Measurements from ENCODE around the gene HTATIP2. TPM values are rescaled to one million over a fixed set of nuclear protein-coding genes. Genes with fewer than 3 reads are reported as not detected.
A peak's percentile ranks its signal among the peaks of the same experiment; 100 is the strongest.

The HTATIP2 gene
- total and polyA plus RNA-seq, 9 of the 15 experiments (the other 6 are each of a cell fraction or from before 2014, with no cell fraction given) = 48.3 to 90.9 (median 64.4) TPM

DNA sequence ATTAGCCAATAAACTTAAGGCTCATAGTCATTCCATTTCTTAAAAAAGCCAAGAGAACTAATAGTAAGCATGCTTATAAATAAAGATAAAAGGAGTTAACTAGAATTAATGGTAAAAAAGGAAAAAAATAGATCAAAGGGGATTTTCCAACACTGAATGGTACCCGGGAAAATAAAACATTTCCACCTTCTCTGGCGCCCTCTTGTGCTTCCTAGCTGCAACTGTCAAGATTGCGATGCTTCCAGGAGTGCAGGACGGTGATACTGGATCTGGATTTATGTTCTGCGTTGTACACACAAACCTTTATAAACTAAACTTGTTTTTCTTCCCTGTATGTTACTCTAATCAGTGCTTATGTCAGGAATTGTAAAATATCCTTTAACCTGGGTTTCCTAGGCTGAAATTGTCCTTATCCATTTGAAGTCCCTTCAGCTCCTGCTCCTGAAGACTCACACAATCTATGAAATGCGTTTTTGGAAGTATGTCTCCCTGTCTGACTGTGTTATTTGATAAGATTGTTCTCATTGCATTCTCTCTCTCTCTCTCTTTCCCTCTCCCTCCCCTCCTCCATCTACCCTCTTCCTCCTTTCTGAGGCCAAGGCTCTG is 9.6 kb upstream of the HTATIP2 start (continued):
- TF ChIP-seq, protein P1, sequence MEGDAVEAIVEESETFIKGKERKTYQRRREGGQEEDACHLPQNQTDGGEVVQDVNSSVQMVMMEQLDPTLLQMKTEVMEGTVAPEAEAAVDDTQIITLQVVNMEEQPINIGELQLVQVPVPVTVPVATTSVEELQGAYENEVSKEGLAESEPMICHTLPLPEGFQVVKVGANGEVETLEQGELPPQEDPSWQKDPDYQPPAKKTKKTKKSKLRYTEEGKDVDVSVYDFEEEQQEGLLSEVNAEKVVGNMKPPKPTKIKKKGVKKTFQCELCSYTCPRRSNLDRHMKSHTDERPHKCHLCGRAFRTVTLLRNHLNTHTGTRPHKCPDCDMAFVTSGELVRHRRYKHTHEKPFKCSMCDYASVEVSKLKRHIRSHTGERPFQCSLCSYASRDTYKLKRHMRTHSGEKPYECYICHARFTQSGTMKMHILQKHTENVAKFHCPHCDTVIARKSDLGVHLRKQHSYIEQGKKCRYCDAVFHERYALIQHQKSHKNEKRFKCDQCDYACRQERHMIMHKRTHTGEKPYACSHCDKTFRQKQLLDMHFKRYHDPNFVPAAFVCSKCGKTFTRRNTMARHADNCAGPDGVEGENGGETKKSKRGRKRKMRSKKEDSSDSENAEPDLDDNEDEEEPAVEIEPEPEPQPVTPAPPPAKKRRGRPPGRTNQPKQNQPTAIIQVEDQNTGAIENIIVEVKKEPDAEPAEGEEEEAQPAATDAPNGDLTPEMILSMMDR (IDR thresholded peaks at IDR 0.05 in 2 of 3, conservative IDR thresholded peaks at IDR 0.05 in 1 of 3; ENCODE audit: insufficient read depth in 2 of 3, low read depth in 1 of 3, low read length in 3 of 3) = peak; percentile 80 to 82 (median 81)
- TF ChIP-seq, protein P2, sequence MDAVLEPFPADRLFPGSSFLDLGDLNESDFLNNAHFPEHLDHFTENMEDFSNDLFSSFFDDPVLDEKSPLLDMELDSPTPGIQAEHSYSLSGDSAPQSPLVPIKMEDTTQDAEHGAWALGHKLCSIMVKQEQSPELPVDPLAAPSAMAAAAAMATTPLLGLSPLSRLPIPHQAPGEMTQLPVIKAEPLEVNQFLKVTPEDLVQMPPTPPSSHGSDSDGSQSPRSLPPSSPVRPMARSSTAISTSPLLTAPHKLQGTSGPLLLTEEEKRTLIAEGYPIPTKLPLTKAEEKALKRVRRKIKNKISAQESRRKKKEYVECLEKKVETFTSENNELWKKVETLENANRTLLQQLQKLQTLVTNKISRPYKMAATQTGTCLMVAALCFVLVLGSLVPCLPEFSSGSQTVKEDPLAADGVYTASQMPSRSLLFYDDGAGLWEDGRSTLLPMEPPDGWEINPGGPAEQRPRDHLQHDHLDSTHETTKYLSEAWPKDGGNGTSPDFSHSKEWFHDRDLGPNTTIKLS (IDR thresholded peaks at IDR 0.05; ENCODE audit: borderline replicate concordance, low read depth) = no peak
- TF ChIP-seq SMC3 (conservative IDR thresholded peaks at IDR 0.05; ENCODE audit: insufficient read depth, low read depth, low read length) = peak; percentile 51; the same call in 1 of the 2 replicates
- peak; percentile 46 to 74 for TF ChIP-seq RAD21 (CRISPR knock-in tag; conservative IDR thresholded peaks at IDR 0.05 in 1 of 2, IDR thresholded peaks at IDR 0.05 in 1 of 2)
- TF ChIP-seq NCOA1 (IDR thresholded peaks at IDR 0.05; ENCODE audit: low read depth) = no peak
- TF ChIP-seq, protein P3, sequence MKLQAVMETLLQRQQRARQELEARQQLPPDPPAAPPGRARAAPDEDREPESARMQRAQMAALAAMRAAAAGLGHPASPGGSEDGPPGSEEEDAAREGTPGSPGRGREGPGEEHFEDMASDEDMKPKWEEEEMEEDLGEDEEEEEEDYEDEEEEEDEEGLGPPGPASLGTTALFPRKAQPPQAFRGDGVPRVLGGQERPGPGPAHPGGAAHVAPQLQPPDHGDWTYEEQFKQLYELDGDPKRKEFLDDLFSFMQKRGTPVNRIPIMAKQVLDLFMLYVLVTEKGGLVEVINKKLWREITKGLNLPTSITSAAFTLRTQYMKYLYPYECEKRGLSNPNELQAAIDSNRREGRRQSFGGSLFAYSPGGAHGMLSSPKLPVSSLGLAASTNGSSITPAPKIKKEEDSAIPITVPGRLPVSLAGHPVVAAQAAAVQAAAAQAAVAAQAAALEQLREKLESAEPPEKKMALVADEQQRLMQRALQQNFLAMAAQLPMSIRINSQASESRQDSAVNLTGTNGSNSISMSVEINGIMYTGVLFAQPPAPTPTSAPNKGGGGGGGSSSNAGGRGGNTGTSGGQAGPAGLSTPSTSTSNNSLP (IDR thresholded peaks at IDR 0.05; ENCODE audit: borderline replicate concordance, low read depth, low read length) = no peak
- no peak for TF ChIP-seq LARP7 (IDR thresholded peaks at IDR 0.05)
- no peak for TF ChIP-seq CSDE1 (IDR thresholded peaks at IDR 0.05)
- no peak for TF ChIP-seq PTTG1 (tag; IDR thresholded peaks at IDR 0.05; ENCODE audit: low read depth)
- TF ChIP-seq SIRT6 (IDR thresholded peaks at IDR 0.05; ENCODE audit: low read depth, low read length) = no peak
- no peak for TF ChIP-seq ZNF253 (CRISPR knock-in tag; conservative IDR thresholded peaks at IDR 0.05)
- TF ChIP-seq, protein P4, sequence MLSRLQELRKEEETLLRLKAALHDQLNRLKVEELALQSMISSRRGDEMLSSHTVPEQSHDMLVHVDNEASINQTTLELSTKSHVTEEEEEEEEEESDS (CRISPR knock-in tag; IDR thresholded peaks at IDR 0.05) = no peak
- TF ChIP-seq ZNF24 (IDR thresholded peaks at IDR 0.05) = no peak
- TF ChIP-seq, protein P5, sequence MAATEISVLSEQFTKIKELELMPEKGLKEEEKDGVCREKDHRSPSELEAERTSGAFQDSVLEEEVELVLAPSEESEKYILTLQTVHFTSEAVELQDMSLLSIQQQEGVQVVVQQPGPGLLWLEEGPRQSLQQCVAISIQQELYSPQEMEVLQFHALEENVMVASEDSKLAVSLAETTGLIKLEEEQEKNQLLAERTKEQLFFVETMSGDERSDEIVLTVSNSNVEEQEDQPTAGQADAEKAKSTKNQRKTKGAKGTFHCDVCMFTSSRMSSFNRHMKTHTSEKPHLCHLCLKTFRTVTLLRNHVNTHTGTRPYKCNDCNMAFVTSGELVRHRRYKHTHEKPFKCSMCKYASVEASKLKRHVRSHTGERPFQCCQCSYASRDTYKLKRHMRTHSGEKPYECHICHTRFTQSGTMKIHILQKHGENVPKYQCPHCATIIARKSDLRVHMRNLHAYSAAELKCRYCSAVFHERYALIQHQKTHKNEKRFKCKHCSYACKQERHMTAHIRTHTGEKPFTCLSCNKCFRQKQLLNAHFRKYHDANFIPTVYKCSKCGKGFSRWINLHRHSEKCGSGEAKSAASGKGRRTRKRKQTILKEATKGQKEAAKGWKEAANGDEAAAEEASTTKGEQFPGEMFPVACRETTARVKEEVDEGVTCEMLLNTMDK (IDR thresholded peaks at IDR 0.05; ENCODE audit: borderline replicate concordance, insufficient read depth, low read depth, low read length, poor library complexity, severe bottlenecking) = peak; percentile 62
- TF ChIP-seq, protein P6, sequence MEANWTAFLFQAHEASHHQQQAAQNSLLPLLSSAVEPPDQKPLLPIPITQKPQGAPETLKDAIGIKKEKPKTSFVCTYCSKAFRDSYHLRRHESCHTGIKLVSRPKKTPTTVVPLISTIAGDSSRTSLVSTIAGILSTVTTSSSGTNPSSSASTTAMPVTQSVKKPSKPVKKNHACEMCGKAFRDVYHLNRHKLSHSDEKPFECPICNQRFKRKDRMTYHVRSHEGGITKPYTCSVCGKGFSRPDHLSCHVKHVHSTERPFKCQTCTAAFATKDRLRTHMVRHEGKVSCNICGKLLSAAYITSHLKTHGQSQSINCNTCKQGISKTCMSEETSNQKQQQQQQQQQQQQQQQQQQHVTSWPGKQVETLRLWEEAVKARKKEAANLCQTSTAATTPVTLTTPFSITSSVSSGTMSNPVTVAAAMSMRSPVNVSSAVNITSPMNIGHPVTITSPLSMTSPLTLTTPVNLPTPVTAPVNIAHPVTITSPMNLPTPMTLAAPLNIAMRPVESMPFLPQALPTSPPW (CRISPR knock-in tag; IDR thresholded peaks at IDR 0.05) = no peak
- no peak for TF ChIP-seq CBX3 (IDR thresholded peaks at IDR 0.05; ENCODE audit: borderline replicate concordance in 1 of 2, low read length in 2 of 2)
- 0 out of 2 replicates have a peak, but pooled peaks have one; percentile 29 for TF ChIP-seq XRCC5 (IDR thresholded peaks at IDR 0.05; ENCODE audit: low read depth, low read length)
- TF ChIP-seq KLF16 (IDR thresholded peaks at IDR 0.05) = peak; percentile 36; the same call in 1 of the 2 replicates

Data from K562 (cell line).